Measurements from ENCODE around the gene FAM227B. TPM values are rescaled to one million over a fixed set of nuclear protein-coding genes. Genes with fewer than 3 reads are reported as not detected.

Gene FAM227B
- total and polyA plus RNA-seq, 2 of the 13 experiments (the other 11 are each of a cell fraction or from before 2014, with no cell fraction given): 1.9 to 2.6 TPM

DNA sequence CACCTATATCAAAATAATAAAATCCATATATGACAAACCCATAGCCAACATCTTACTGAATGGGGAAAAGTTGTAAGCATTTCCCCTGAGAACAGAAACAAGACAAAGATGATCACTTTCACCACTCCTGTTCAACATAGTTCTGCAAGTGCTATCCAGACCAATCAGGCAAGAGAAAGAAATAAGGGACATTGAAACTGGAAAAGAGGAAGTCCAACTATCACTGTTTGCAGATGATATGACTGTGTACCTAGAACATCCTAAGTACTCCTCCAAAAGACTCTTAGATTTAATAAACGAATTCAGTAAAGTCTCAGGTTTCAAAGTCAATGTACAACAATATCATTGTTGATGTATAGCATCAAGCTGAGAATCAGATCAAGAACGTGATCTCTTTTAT lies 233.1 kb downstream of the FAM227B start:
- Histone ChIP-seq H3K27me3 (ENCODE audit: control insufficient read depth in 1 of 2, insufficient read depth in 2 of 2, low read length in 2 of 2) (no peaks in the 10 kb centered on the region), H4K20me1 (ENCODE audit: insufficient read depth, low read length) (no peaks in the 10 kb centered on the region), H2AFZ (ENCODE audit: low read length) (no peak overlapping the region), H3K4me3 (replicated peaks in 1 of 3; ENCODE audit: insufficient read depth in 1 of 3, low read depth in 2 of 3, low read length in 3 of 3) (no peak overlapping the region), H3K9me3 (ENCODE audit: low read length) (no peaks in the 10 kb centered on the region), H3K79me2 (ENCODE audit: insufficient read depth, low read length) (no peaks in the 10 kb centered on the region), H3K4me2 (ENCODE audit: low read depth, low read length) (no peak overlapping the region), H3K9ac (ENCODE audit: insufficient read depth, low read depth, low read length) (no peak overlapping the region), H3K36me3 (replicated peaks in 1 of 2; ENCODE audit: control insufficient read depth in 1 of 2, insufficient read depth in 2 of 2, low read length in 2 of 2) (no peaks in the 10 kb centered on the region), H3K4me1 (ENCODE audit: insufficient read depth, low read length) (no peaks in the 10 kb centered on the region), H3K27ac (ENCODE audit: extremely low read length, insufficient read depth, low read length) (no peak overlapping the region)
- intact Hi-C loops (cut with micrococcal nuclease; ENCODE audit: unreplicated experiment) (no loop called here), in situ Hi-C loops (cut with HindIII; ENCODE audit: extremely low pct_ligation_motif_present, low pct_unique_long_range_greater_than_20kb) (no loop called here)
- POLR2A ChIA-PET: no interaction called here
- CTCF ChIA-PET (ENCODE audit: low intra/inter-chr PET ratio, low total read pairs): no interaction called here
- WGBS (ENCODE audit: low lambda C conversion rate): 0% methylated on average over 2 of the region's 2 CpGs
- ATAC-seq: no peak
- no peak for FAIRE-seq
- no peak for TF ChIP-seq DNMT1 (CRISPR knock-in tag; IDR thresholded peaks at IDR 0.05)
- no TSS peak for BruUV-seq (replicated peaks)
- no peak for DNase-seq (ENCODE audit: low spot score)

DNA sequence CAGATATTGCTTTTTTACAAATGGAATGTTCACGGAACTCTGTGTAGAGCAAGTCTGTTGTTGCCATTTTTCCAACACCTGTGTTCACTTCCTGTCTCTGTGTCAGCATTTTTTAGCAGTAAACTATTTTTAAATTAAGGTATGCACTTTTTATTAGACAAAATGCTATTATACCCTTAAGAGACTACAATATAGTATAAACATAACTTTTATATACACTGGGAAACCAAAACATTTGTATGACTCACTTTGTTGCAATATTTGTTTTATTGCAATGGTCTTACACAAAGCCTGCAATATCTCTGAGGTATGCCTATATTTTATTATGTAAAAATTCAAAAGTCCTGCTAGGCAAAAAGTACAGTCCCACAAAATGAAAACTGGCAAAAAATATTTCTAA lies 237.4 kb downstream of the FAM227B start:
- Histone ChIP-seq H3K9ac (ENCODE audit: insufficient read depth, low read depth, low read length) (no peak overlapping the region), H2AFZ (ENCODE audit: low read length) (no peak overlapping the region), H3K36me3 (replicated peaks in 1 of 2; ENCODE audit: control insufficient read depth in 1 of 2, insufficient read depth in 2 of 2, low read length in 2 of 2) (no peaks in the 10 kb centered on the region), H4K20me1 (ENCODE audit: insufficient read depth, low read length) (no peaks in the 10 kb centered on the region), H3K4me3 (replicated peaks in 1 of 3; ENCODE audit: insufficient read depth in 1 of 3, low read depth in 2 of 3, low read length in 3 of 3) (no peak overlapping the region), H3K4me1 (ENCODE audit: insufficient read depth, low read length) (no peaks in the 10 kb centered on the region), H3K79me2 (ENCODE audit: insufficient read depth, low read length) (no peaks in the 10 kb centered on the region), H3K9me3 (ENCODE audit: low read length) (no peaks in the 10 kb centered on the region), H3K27me3 (ENCODE audit: control insufficient read depth in 1 of 2, insufficient read depth in 2 of 2, low read length in 2 of 2) (no peaks in the 10 kb centered on the region), H3K27ac (ENCODE audit: extremely low read length, insufficient read depth, low read length) (no peak overlapping the region), H3K4me2 (ENCODE audit: low read depth, low read length) (no peak overlapping the region)
- 0% methylated on average over 1 of the region's 1 CpG for WGBS (ENCODE audit: low lambda C conversion rate)
- intact Hi-C loops (cut with micrococcal nuclease; ENCODE audit: unreplicated experiment) (no loop called here), in situ Hi-C loops (cut with HindIII; ENCODE audit: extremely low pct_ligation_motif_present, low pct_unique_long_range_greater_than_20kb) (no loop called here)
- FAIRE-seq: no peak
- no peak for ATAC-seq
- ChIA-PET POLR2A (no interaction called here), CTCF (ENCODE audit: low intra/inter-chr PET ratio, low total read pairs) (no interaction called here)
- TF ChIP-seq MAFF (IDR thresholded peaks at IDR 0.05; ENCODE audit: low read depth, low read length) (0 out of 2 replicates have a peak, but pooled peaks have one; percentile 7), MAFK (conservative IDR thresholded peaks at IDR 0.05 in 1 of 2, IDR thresholded peaks at IDR 0.05 in 1 of 2; ENCODE audit: low read length in 2 of 2) (peak in 1 of 2 experiments; percentile 41; a peak in 1 of 4 replicates)
- TF ChIP-seq, protein P1, sequence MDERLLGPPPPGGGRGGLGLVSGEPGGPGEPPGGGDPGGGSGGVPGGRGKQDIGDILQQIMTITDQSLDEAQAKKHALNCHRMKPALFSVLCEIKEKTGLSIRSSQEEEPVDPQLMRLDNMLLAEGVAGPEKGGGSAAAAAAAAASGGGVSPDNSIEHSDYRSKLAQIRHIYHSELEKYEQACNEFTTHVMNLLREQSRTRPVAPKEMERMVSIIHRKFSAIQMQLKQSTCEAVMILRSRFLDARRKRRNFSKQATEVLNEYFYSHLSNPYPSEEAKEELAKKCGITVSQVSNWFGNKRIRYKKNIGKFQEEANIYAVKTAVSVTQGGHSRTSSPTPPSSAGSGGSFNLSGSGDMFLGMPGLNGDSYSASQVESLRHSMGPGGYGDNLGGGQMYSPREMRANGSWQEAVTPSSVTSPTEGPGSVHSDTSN (CRISPR knock-in tag; IDR thresholded peaks at IDR 0.05): no peak
- BruUV-seq (replicated peaks): no TSS peak
- DNase-seq (ENCODE audit: low spot score): no peak

All from HepG2 (cell line).